Neutrophil (primary cell): Measurements from ENCODE around the gene POLQ.

Experiments
- H3K27ac ChIP-seq: fragments of 200-600 bp; sonication (generic); 2 replicates; pipeline ENCODE4 v1.5.1; 2016; ENCODE audit warnings: mild to moderate bottlenecking, moderate library complexity
- H3K27me3 ChIP-seq: fragments of 200-600 bp; sonication (generic); 2 replicates; pipeline ENCODE4 v1.6.0; 2016; ENCODE audit warnings: mild to moderate bottlenecking
- H3K36me3 ChIP-seq: fragments of 200-600 bp; sonication (generic); 2 replicates; pipeline ENCODE4 v1.5.1; 2017
- H3K4me1 ChIP-seq, 2 experiments: fragments of 200-600 bp in 1 of 2; sonication (generic) in 1 of 2; 1 replicate in 1 of 2; 2 replicates in 1 of 2; pipeline versions ENCODE4 v1.5.1 to v1.6.1; 2013 to 2016; ENCODE audit warnings: low read depth in 1 of 2, low read length in 1 of 2, mild to moderate bottlenecking in 1 of 2, moderate library complexity in 1 of 2; ENCODE audit not compliant: control insufficient read depth in 1 of 2, insufficient read depth in 1 of 2
- H3K4me3 ChIP-seq, 2 experiments: fragments of 200-600 bp in 1 of 2; sonication (generic) in 1 of 2; 1 replicate in 1 of 2; 2 replicates in 1 of 2; pipeline ENCODE4 v1.5.1; 2013 to 2016; ENCODE audit warnings: low read depth in 1 of 2, low read length in 1 of 2, mild to moderate bottlenecking in 1 of 2, moderate library complexity in 1 of 2
- H3K9me3 ChIP-seq: fragments of 200-600 bp; sonication (generic); 2 replicates; pipeline ENCODE4 v1.5.1; 2016
- TF ChIP-seq, protein P1 (sequence below): fragments of 200-600 bp; sonication (generic); IDR thresholded peaks from 2 replicates; pipeline ENCODE4 v1.5.1; 2016; ENCODE audit warnings: antibody characterized with exemption

The POLQ gene

GRCh38 chr3:121581691-121582090, 35.9 kb upstream of the POLQ start:
- no peaks in the 10 kb centered on the region for H3K36me3 ChIP-seq
- H3K4me1 ChIP-seq: no peaks in the 10 kb centered on the region
- no peak overlapping the region for H3K4me3 ChIP-seq
- H3K27me3 ChIP-seq: peaks cover 7% of the 10 kb centered on the region
- TF ChIP-seq, protein P1, sequence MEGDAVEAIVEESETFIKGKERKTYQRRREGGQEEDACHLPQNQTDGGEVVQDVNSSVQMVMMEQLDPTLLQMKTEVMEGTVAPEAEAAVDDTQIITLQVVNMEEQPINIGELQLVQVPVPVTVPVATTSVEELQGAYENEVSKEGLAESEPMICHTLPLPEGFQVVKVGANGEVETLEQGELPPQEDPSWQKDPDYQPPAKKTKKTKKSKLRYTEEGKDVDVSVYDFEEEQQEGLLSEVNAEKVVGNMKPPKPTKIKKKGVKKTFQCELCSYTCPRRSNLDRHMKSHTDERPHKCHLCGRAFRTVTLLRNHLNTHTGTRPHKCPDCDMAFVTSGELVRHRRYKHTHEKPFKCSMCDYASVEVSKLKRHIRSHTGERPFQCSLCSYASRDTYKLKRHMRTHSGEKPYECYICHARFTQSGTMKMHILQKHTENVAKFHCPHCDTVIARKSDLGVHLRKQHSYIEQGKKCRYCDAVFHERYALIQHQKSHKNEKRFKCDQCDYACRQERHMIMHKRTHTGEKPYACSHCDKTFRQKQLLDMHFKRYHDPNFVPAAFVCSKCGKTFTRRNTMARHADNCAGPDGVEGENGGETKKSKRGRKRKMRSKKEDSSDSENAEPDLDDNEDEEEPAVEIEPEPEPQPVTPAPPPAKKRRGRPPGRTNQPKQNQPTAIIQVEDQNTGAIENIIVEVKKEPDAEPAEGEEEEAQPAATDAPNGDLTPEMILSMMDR: no peak
- no peaks in the 10 kb centered on the region for H3K9me3 ChIP-seq
- H3K27ac ChIP-seq: no peak overlapping the region

- Histone ChIP-seq H3K9me3 (no peaks in the 10 kb centered on the region), H3K4me1 (no peaks in the 10 kb centered on the region), H3K27ac (no peak overlapping the region), H3K4me3 (no peak overlapping the region), H3K27me3 (no peaks in the 10 kb centered on the region), H3K36me3 (no peaks in the 10 kb centered on the region)
- TF ChIP-seq, protein P1: no peak
These were observed 28.7 kb upstream of the POLQ start for GRCh38 chr3:121574449-121574848.

- TF ChIP-seq, protein P1: no peak
- H3K4me3 ChIP-seq: no peak within 1 kb of the TSS
- no peaks in the 10 kb centered on the region for H3K27me3 ChIP-seq
- H3K27ac ChIP-seq: no peak within 1 kb of the TSS
- no peaks in the 10 kb centered on the region for H3K36me3 ChIP-seq
- H3K4me1 ChIP-seq: no peaks in the 10 kb centered on the region
- no peaks in the 10 kb centered on the region for H3K9me3 ChIP-seq
These were observed 21.9 kb upstream of the POLQ start, which contains the start of gene ARGFX for GRCh38 chr3:121567649-121568048. Gene ARGFX, plus strand, starts transcription at chr3:121567949. Its CDS starts 2,765 bp downstream, at chr3:121570714.

GRCh38 chr3:121566773-121567172, 21.0 kb upstream of the POLQ start:
- no peak overlapping the region for H3K27ac ChIP-seq

GRCh38 chr3:121562148-121562547, 16.4 kb upstream of the POLQ start:
- TF ChIP-seq, protein P1: no peak
- no peak overlapping the region for H3K27ac ChIP-seq
- H3K9me3 ChIP-seq: no peaks in the 10 kb centered on the region
- H3K4me1 ChIP-seq: no peaks in the 10 kb centered on the region
- no peaks in the 10 kb centered on the region for H3K36me3 ChIP-seq
- no peaks in the 10 kb centered on the region for H3K27me3 ChIP-seq
- no peak overlapping the region for H3K4me3 ChIP-seq

More at GRCh38 chr3:121566773-121567172, 21.0 kb upstream of the POLQ start:
- H3K4me1 ChIP-seq: no peaks in the 10 kb centered on the region
- H3K9me3 ChIP-seq: no peaks in the 10 kb centered on the region
- no peak overlapping the region for H3K4me3 ChIP-seq
- TF ChIP-seq, protein P1: no peak
- H3K36me3 ChIP-seq: no peaks in the 10 kb centered on the region
- no peaks in the 10 kb centered on the region for H3K27me3 ChIP-seq
